Suprapubic skin (tissue), 4 donors: ENCODE measurements around the gene MN1. TPM values are rescaled to one million over a fixed set of nuclear protein-coding genes. Genes with fewer than 3 reads are reported as not detected.

ENCODE experiments used
- DNase-seq, 2 donors: peaks; one replicate each; pipeline ENCODE4 v3.0.0-alpha.2; 2019; ENCODE audit warnings: low spot score in 2 of 2
- H3K27ac ChIP-seq: fragments of 200-600 bp; sonication (generic); one replicate; pipeline ENCODE4 v1.5.1; 2019
- H3K27me3 ChIP-seq: fragments of 200-600 bp; sonication (generic); one replicate; pipeline ENCODE4 v1.5.1; 2019
- H3K36me3 ChIP-seq: fragments of 200-600 bp; sonication (generic); one replicate; pipeline ENCODE4 v1.5.1; 2019
- H3K4me1 ChIP-seq: fragments of 200-600 bp; sonication (generic); one replicate; pipeline ENCODE4 v1.5.1; 2019
- H3K4me3 ChIP-seq: fragments of 200-600 bp; sonication (generic); one replicate; pipeline ENCODE4 v1.5.1; 2019; ENCODE audit warnings: mild to moderate bottlenecking
- H3K9me3 ChIP-seq: fragments of 200-600 bp; sonication (generic); one replicate; pipeline ENCODE4 v1.5.1; 2019
- CTCF ChIP-seq, 2 donors: fragments of 200-600 bp in 1 of 2; fragments of 450-650 bp in 1 of 2; sonication (generic) in 1 of 2; IDR thresholded peaks; one replicate each; pipeline ENCODE4 v1.5.1; 2016 to 2019; ENCODE audit warnings: antibody characterized with exemption in 2 of 2, mild to moderate bottlenecking in 1 of 2, moderate library complexity in 1 of 2
- EP300 ChIP-seq: sonication (generic); formaldehyde crosslinking; IDR thresholded peaks from one replicate; pipeline ENCODE4 v1.6.1; 2017; ENCODE audit warnings: antibody characterized with exemption
- POLR2A ChIP-seq, 2 donors: fragments of 450-650 bp; IDR thresholded peaks; one replicate each; pipeline ENCODE4 v1.6.1; 2017; ENCODE audit warnings: antibody characterized with exemption in 2 of 2, mild to moderate bottlenecking in 2 of 2, moderate library complexity in 2 of 2
- POLR2AphosphoS5 ChIP-seq, 3 donors: sonication (generic); formaldehyde crosslinking; IDR thresholded peaks; one replicate each; pipeline ENCODE4 v1.6.1; 2017; ENCODE audit warnings: antibody characterized with exemption in 3 of 3
- WGBS: methylation state at CpG from one replicate; pipeline ENCODE4 v1.1.5; 2018; 5-methylcytosine and 5-hydroxymethylcytosine counted together
- total RNA-seq, 4 donors: library from RNA; depleted of rRNA; stranded (reverse); fragments of >200 nt; gene quantifications; one replicate each; pipeline ENCODE4 v1.1.0, GENCODE V29; 2016

The MN1 gene
- total RNA-seq, 4 donors from 2014 or later, result 1.7 to 6.5 (median 4.1) TPM

- no peak for DNase-seq
- no peaks in the 10 kb centered on the region for H3K36me3 ChIP-seq
- no peaks in the 10 kb centered on the region for H3K9me3 ChIP-seq
- H3K27ac ChIP-seq, result no peak overlapping the region
- TF ChIP-seq EP300 (no peak), CTCF (IDR thresholded peaks at IDR 0.05) (no peak), POLR2A (IDR thresholded peaks at IDR 0.05) (no peak), POLR2AphosphoS5 (IDR thresholded peaks at IDR 0.05) (no peak)
- H3K27me3 ChIP-seq, result peaks cover 8% of the 10 kb centered on the region
- H3K4me3 ChIP-seq, result no peak overlapping the region
- H3K4me1 ChIP-seq, result peaks cover 20% of the 10 kb centered on the region
- WGBS, result 64% methylated on average over 5 of the region's 5 CpGs
Observed at GRCh38 chr22:27794226-27794625, 7.3 kb downstream of the MN1 start.

GRCh38 chr22:27793576-27793975, 8.0 kb downstream of the MN1 start:
- 83% methylated on average over 12 of the region's 12 CpGs for WGBS
- TF ChIP-seq POLR2A (IDR thresholded peaks at IDR 0.05) (no peak), CTCF (IDR thresholded peaks at IDR 0.05) (no peak), EP300 (no peak), POLR2AphosphoS5 (IDR thresholded peaks at IDR 0.05) (no peak)
- peaks cover 18% of the 10 kb centered on the region for H3K4me1 ChIP-seq
- H3K4me3 ChIP-seq, result no peak overlapping the region
- no peaks in the 10 kb centered on the region for H3K9me3 ChIP-seq
- no peaks in the 10 kb centered on the region for H3K36me3 ChIP-seq
- no peak for DNase-seq
- H3K27ac ChIP-seq, result no peak overlapping the region
- H3K27me3 ChIP-seq, result peaks cover 7% of the 10 kb centered on the region

GRCh38 chr22:27792452-27793161, 8.9 kb downstream of the MN1 start:
- no peaks in the 10 kb centered on the region for H3K9me3 ChIP-seq
- H3K36me3 ChIP-seq, result no peaks in the 10 kb centered on the region
- WGBS, result 82% methylated on average over 8 of the region's 8 CpGs
- no peak overlapping the region for H3K4me3 ChIP-seq
- no peak overlapping the region for H3K27ac ChIP-seq
- H3K27me3 ChIP-seq, result no peaks in the 10 kb centered on the region
- TF ChIP-seq POLR2A (IDR thresholded peaks at IDR 0.05) (no peak), EP300 (no peak), CTCF (IDR thresholded peaks at IDR 0.05) (no peak), POLR2AphosphoS5 (IDR thresholded peaks at IDR 0.05) (no peak)
- no peak for DNase-seq
- peaks cover 18% of the 10 kb centered on the region for H3K4me1 ChIP-seq

- no peaks in the 10 kb centered on the region for H3K36me3 ChIP-seq
- no peaks in the 10 kb centered on the region for H3K27me3 ChIP-seq
- TF ChIP-seq POLR2AphosphoS5 (IDR thresholded peaks at IDR 0.05) (no peak), CTCF (IDR thresholded peaks at IDR 0.05) (no peak), POLR2A (IDR thresholded peaks at IDR 0.05) (no peak), EP300 (no peak)
- WGBS, result 83% methylated on average over 3 of the region's 3 CpGs
- H3K4me1 ChIP-seq, result peaks cover 18% of the 10 kb centered on the region
- no peaks in the 10 kb centered on the region for H3K9me3 ChIP-seq
- DNase-seq, result no peak
- H3K4me3 ChIP-seq, result no peak overlapping the region
- no peak overlapping the region for H3K27ac ChIP-seq
Observed at GRCh38 chr22:27791859-27792241, 9.7 kb downstream of the MN1 start.

GRCh38 chr22:27791159-27791858, 10.2 kb downstream of the MN1 start:
- no peak for DNase-seq
- Histone ChIP-seq H3K36me3 (no peaks in the 10 kb centered on the region), H3K9me3 (no peaks in the 10 kb centered on the region), H3K27me3 (no peaks in the 10 kb centered on the region), H3K27ac (no peak overlapping the region), H3K4me1 (peaks cover 16% of the 10 kb centered on the region), H3K4me3 (no peak overlapping the region)
- TF ChIP-seq POLR2AphosphoS5 (IDR thresholded peaks at IDR 0.05), result no peak
- no peak for TF ChIP-seq POLR2A (IDR thresholded peaks at IDR 0.05)
- TF ChIP-seq EP300, result no peak
- TF ChIP-seq CTCF (IDR thresholded peaks at IDR 0.05), result no peak
- 94% methylated on average over 16 of the region's 17 CpGs for WGBS
